GM12874 (cell line): ENCODE data around the gene ACOX3.

Experiments
- CTCF ChIP-seq: IDR thresholded peaks from 2 replicates; pipeline ENCODE4 v1.5.1; 2011; ENCODE audit warnings: low read depth, mild to moderate bottlenecking, control low read depth, low read length, moderate library complexity; ENCODE audit not compliant: insufficient read depth

Gene ACOX3

GRCh38 chr4:8399298-8399697, 41.2 kb downstream of the ACOX3 start:
- no peak for TF ChIP-seq CTCF

- TF ChIP-seq CTCF = no peak
Observed at GRCh38 chr4:8398347-8398746, 42.2 kb downstream of the ACOX3 start.

GRCh38 chr4:8396762-8397406, 43.6 kb downstream of the ACOX3 start:
- no peak for TF ChIP-seq CTCF

- no peak for TF ChIP-seq CTCF
Observed at GRCh38 chr4:8395504-8396296, 44.8 kb downstream of the ACOX3 start.

GRCh38 chr4:8394806-8395205, 45.7 kb downstream of the ACOX3 start:
- no peak for TF ChIP-seq CTCF

GRCh38 chr4:8394061-8394519, 46.4 kb downstream of the ACOX3 start:
- TF ChIP-seq CTCF = no peak

- no peak for TF ChIP-seq CTCF
Observed at GRCh38 chr4:8393593-8394038, 46.9 kb downstream of the ACOX3 start.
